Stimulated activated naive CD4-positive, alpha-beta T cell (primary cell): ENCODE results near the gene P3H3.
"Not testable (repeated sequence)": the region's sequence is repeated elsewhere in the genome, so short reads cannot be mapped to it uniquely, and the experiment has no call there.

Source experiments
- DNase-seq, 6 experiments: peaks; one replicate each; lab custom pipeline; 2025; lab: John Stamatoyannopoulos, UW

The P3H3 gene

GRCh38 chr12:6888360-6888759, 60.2 kb downstream of the P3H3 start:
- DNase-seq, result no peak

DNA sequence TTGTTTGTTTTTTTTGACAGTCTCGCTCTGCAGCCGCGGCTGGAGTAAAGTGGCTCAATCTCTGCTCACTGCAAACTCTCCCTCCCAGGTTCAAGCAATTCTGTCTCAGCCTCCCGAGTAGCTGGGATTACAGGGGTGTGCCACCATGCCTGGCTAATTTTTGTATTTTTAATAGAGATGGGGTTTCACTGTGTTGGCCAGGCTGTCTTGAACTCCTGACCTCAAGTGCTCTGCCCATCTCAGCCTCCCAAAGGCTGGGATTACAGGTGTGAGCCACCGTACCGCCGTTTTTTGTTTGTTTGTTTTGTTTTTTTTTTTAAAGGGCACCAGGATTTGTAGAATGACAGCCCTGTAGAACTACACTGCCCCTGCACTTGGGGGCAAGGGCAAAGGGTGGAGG, 60.6 kb downstream of the P3H3 start:
- DNase-seq, result not testable (repeated sequence)
